HepG2 (cell line): ENCODE measurements around the gene IGF2BP3. TPM values are rescaled to one million over a fixed set of nuclear protein-coding genes. Genes with fewer than 3 reads are reported as not detected.

Experiments used
- AKAP8 ChIP-seq: sonication (generic); formaldehyde crosslinking; IDR thresholded peaks from 2 replicates; pipeline ENCODE4 v1.5.1; 2020; ENCODE audit warnings: mild to moderate bottlenecking, missing genetic modification reagents
- BORCS8-MEF2B ChIP-seq: sonication (generic); formaldehyde crosslinking; IDR thresholded peaks from 2 replicates; pipeline ENCODE4 v1.8.0; 2022; ENCODE audit warnings: mild to moderate bottlenecking, missing genetic modification reagents
- HES4 ChIP-seq: sonication (generic); formaldehyde crosslinking; IDR thresholded peaks from 2 replicates; pipeline ENCODE4 v1.9.0; 2021; ENCODE audit warnings: mild to moderate bottlenecking, missing genetic modification reagents, borderline replicate concordance
- HNF1A ChIP-seq, 2 experiments: sonication (generic) in 1 of 2; formaldehyde crosslinking in 1 of 2; IDR thresholded peaks; 2 replicates each; pipeline versions ENCODE4 v1.4.0 to v1.6.1; 2016 to 2020; ENCODE audit warnings: borderline replicate concordance in 1 of 2, low read depth in 1 of 2, mild to moderate bottlenecking in 1 of 2, missing genetic modification reagents in 1 of 2
- HNRNPL ChIP-seq: fragments of 200-400 bp; formaldehyde crosslinking; IDR thresholded peaks from 2 replicates; pipeline ENCODE4 v1.6.1; 2017; ENCODE audit warnings: mild to moderate bottlenecking, low read depth, low read length
- IKZF4 ChIP-seq: sonication (generic); formaldehyde crosslinking; IDR thresholded peaks from 2 replicates; pipeline ENCODE4 v1.5.1; 2020; ENCODE audit warnings: borderline replicate concordance, mild to moderate bottlenecking, low read depth, missing genetic modification reagents; ENCODE audit errors: not compliant biosample characterization
- KLF15 ChIP-seq: sonication (generic); formaldehyde crosslinking; IDR thresholded peaks from 2 replicates; pipeline ENCODE4 v1.8.1; 2023; ENCODE audit warnings: borderline replicate concordance, mild to moderate bottlenecking, inconsistent platforms, missing genetic modification reagents, mixed read lengths
- KMT2A ChIP-seq: sonication (generic); formaldehyde crosslinking; IDR thresholded peaks from 2 replicates; pipeline ENCODE4 v1.4.0; 2020; ENCODE audit warnings: missing genetic modification reagents
- MAFF ChIP-seq: IDR thresholded peaks from 2 replicates; pipeline ENCODE4 v1.6.1; 2011; ENCODE audit warnings: low read depth, low read length, improper control_type of control experiment
- MTA3 ChIP-seq: sonication (generic); formaldehyde crosslinking; IDR thresholded peaks from 2 replicates; pipeline ENCODE4 v1.4.0; 2020; ENCODE audit warnings: missing genetic modification reagents
- MXD4 ChIP-seq: IDR thresholded peaks from 2 replicates; pipeline ENCODE4 v1.6.1; 2016; ENCODE audit warnings: mild to moderate bottlenecking, missing biosample characterization, missing genetic modification reagents
- NCOA2 ChIP-seq: sonication (generic); formaldehyde crosslinking; IDR thresholded peaks from 2 replicates; pipeline ENCODE4 v1.8.0; 2022; ENCODE audit warnings: inconsistent platforms
- POLR2AphosphoS5 ChIP-seq: IDR thresholded peaks from 2 replicates; pipeline ENCODE4 v1.6.1; 2012; ENCODE audit warnings: low read depth, low read length
- RELA ChIP-seq: sonication (generic); formaldehyde crosslinking; IDR thresholded peaks from 2 replicates; pipeline ENCODE4 v1.4.0; 2020; ENCODE audit warnings: missing genetic modification reagents
- SALL1 ChIP-seq: sonication (generic); formaldehyde crosslinking; IDR thresholded peaks from 2 replicates; pipeline ENCODE4 v1.8.0; 2022; ENCODE audit warnings: mild to moderate bottlenecking, missing genetic modification reagents
- SRF ChIP-seq: IDR thresholded peaks from 2 replicates; pipeline ENCODE4 v1.6.1; 2011; ENCODE audit warnings: mild to moderate bottlenecking, low read depth, low read length, moderate library complexity
- TCF7L2 ChIP-seq: IDR thresholded peaks from 2 replicates; pipeline ENCODE4 v1.6.1; 2011; ENCODE audit warnings: mild to moderate bottlenecking, low read depth, low read length, moderate library complexity
- ZC3H4 ChIP-seq: sonication (generic); formaldehyde crosslinking; IDR thresholded peaks from 2 replicates; pipeline ENCODE4 v1.4.0; 2020; ENCODE audit warnings: missing genetic modification reagents, borderline replicate concordance
- ZNF136 ChIP-seq: sonication (generic); formaldehyde crosslinking; IDR thresholded peaks from 2 replicates; pipeline ENCODE4 v1.8.1; 2022; ENCODE audit warnings: low read depth, mild to moderate bottlenecking, moderate library complexity, missing genetic modification reagents
- ZNF143 ChIP-seq: sonication (generic); formaldehyde crosslinking; IDR thresholded peaks from 2 replicates; pipeline ENCODE4 v1.4.0; 2020; ENCODE audit warnings: missing genetic modification reagents
- ZNF552 ChIP-seq: sonication (generic); formaldehyde crosslinking; IDR thresholded peaks from 2 replicates; pipeline ENCODE4 v1.9.0; 2022; ENCODE audit warnings: missing genetic modification reagents, mild to moderate bottlenecking, borderline replicate concordance
- ZNF577 ChIP-seq: sonication (generic); formaldehyde crosslinking; IDR thresholded peaks from 2 replicates; pipeline ENCODE4 v1.4.0; 2020; ENCODE audit warnings: mild to moderate bottlenecking, low read depth, missing genetic modification reagents, borderline replicate concordance
- ZNF749 ChIP-seq: sonication (generic); formaldehyde crosslinking; IDR thresholded peaks from 2 replicates; pipeline ENCODE4 v1.8.0; 2022; ENCODE audit warnings: mild to moderate bottlenecking, missing genetic modification reagents, moderate library complexity, borderline replicate concordance
- polyA plus RNA-seq, 8 experiments: library from polyadenylated mRNA; depleted of rRNA in 3 of 8; stranded (reverse) in 7 of 8; unstranded in 1 of 8; fragments of >200 nt; fragmentation: Illumina TruSeq in 4 of 8; extraction: Trizol in 4 of 8; gene quantifications; 2 replicates each; pipeline versions ENCODE4 v1.2.1 to v1.2.3, GENCODE V29; 2011 to 2016; ENCODE audit warnings: low read depth in 4 of 8, missing spikeins in 1 of 8, mixed read lengths in 1 of 8; ENCODE audit not compliant: insufficient read depth in 1 of 8
- total RNA-seq, 5 experiments: library from RNA; depleted of rRNA; stranded (reverse); fragments of >200 nt; fragmentation: Illumina TruSeq; extraction: Trizol; gene quantifications; 2 replicates each; pipeline ENCODE4 v1.2.3, GENCODE V29; 2016; ENCODE audit warnings: low read depth in 1 of 5
- TF ChIP-seq, protein P1 (sequence below): sonication (generic); formaldehyde crosslinking; IDR thresholded peaks from 2 replicates; pipeline ENCODE4 v1.4.0; 2020; ENCODE audit warnings: missing genetic modification reagents

Gene IGF2BP3
- total and polyA plus RNA-seq, 2 of the 13 experiments (the other 11 are each of a cell fraction or from before 2014, with no cell fraction given): 37.7 to 39.5 TPM

DNA sequence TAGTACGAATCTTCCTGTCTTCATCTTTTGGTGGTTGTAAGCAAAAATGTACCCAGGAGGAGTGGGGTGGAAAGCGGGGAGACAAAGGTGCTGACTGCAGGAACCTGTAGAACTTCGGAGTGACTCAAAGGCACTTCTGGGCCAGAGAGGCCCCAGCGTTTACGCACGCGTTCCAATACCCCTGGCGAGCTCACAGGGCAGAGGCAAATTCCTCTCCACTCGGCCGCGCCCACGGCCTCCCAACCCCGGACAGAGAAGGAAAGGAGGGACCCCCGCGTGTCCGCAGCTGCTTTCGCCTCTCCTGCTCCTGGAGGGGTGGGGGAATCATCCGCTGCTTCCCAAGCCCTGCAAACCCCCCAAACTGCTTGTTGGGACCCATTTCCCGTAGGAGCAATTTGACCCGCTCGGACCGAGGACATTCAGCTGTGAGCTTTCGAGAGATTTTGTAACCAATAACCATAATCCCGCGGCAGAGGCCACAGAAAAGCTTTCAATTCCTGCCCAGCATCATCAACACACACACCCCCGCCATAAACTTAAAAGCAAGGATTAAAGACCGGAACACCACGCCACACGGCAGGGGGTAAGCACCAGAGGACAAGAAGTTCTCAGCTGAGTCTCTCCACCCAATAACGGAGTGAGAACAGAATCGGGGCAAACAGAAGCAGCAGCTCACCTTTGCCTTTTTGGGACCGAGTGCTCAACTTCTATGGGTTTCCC lies 2.3 kb downstream of the IGF2BP3 start (continued):
- no peak for TF ChIP-seq ZC3H4 (CRISPR knock-in tag)
- TF ChIP-seq BORCS8-MEF2B: peak; percentile 38; the same call in 1 of the 2 replicates
- no peak for TF ChIP-seq MAFF
- TF ChIP-seq MTA3 (CRISPR knock-in tag): no peak
- peak; percentile 57; the same call in 1 of the 2 replicates for TF ChIP-seq SALL1
- TF ChIP-seq SRF: no peak
- peak; percentile 27; the same call in 1 of the 2 replicates for TF ChIP-seq POLR2AphosphoS5
- TF ChIP-seq ZNF143 (CRISPR knock-in tag): no peak
- TF ChIP-seq ZNF136 (CRISPR knock-in tag): 0 out of 2 replicates have a peak, but pooled peaks have one; percentile 37
- no peak for TF ChIP-seq ZNF552
- TF ChIP-seq HNRNPL: 0 out of 2 replicates have a peak, but pooled peaks have one; percentile 11
- no peak for TF ChIP-seq TCF7L2
- no peak for TF ChIP-seq NCOA2
- no peak for TF ChIP-seq ZNF577
- no peak for TF ChIP-seq HNF1A (IDR thresholded peaks at IDR 0.05; ENCODE audit: low read depth)
- TF ChIP-seq HNF1A (CRISPR knock-in tag; IDR thresholded peaks at IDR 0.05; ENCODE audit: borderline replicate concordance): no peak
- TF ChIP-seq IKZF4 (CRISPR knock-in tag): peak; percentile 8
- TF ChIP-seq HES4 (CRISPR knock-in tag): 0 out of 2 replicates have a peak, but pooled peaks have one; percentile 43
- TF ChIP-seq ZNF749 (CRISPR knock-in tag): peak; percentile 63; the same call in 1 of the 2 replicates
- TF ChIP-seq RELA: no peak
- no peak for TF ChIP-seq AKAP8 (CRISPR knock-in tag)
- TF ChIP-seq, protein P1, sequence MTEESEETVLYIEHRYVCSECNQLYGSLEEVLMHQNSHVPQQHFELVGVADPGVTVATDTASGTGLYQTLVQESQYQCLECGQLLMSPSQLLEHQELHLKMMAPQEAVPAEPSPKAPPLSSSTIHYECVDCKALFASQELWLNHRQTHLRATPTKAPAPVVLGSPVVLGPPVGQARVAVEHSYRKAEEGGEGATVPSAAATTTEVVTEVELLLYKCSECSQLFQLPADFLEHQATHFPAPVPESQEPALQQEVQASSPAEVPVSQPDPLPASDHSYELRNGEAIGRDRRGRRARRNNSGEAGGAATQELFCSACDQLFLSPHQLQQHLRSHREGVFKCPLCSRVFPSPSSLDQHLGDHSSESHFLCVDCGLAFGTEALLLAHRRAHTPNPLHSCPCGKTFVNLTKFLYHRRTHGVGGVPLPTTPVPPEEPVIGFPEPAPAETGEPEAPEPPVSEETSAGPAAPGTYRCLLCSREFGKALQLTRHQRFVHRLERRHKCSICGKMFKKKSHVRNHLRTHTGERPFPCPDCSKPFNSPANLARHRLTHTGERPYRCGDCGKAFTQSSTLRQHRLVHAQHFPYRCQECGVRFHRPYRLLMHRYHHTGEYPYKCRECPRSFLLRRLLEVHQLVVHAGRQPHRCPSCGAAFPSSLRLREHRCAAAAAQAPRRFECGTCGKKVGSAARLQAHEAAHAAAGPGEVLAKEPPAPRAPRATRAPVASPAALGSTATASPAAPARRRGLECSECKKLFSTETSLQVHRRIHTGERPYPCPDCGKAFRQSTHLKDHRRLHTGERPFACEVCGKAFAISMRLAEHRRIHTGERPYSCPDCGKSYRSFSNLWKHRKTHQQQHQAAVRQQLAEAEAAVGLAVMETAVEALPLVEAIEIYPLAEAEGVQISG (CRISPR knock-in tag): peak; percentile 66; the same call in 1 of the 2 replicates
- TF ChIP-seq KLF15 (CRISPR knock-in tag): no peak
- peak; percentile 78; the same call in 1 of the 2 replicates for TF ChIP-seq KMT2A
- TF ChIP-seq MXD4 (CRISPR knock-in tag): no peak
